HG03378 (cell line): ENCODE results near the gene ME3.

Experiments used
- ATAC-seq: cut with Tn5 transposase; IDR thresholded peaks from one replicate; pipeline ENCODE4 v1.9.1; 2021; ENCODE audit warnings: mild to moderate bottlenecking, moderate library complexity; ENCODE audit not compliant: unreplicated experiment

ME3 gene

GRCh38 chr11:86497310-86497709 is 175.1 kb downstream of the ME3 start:
- ATAC-seq = no peak

- no peak for ATAC-seq
These were observed 177.1 kb downstream of the ME3 start for GRCh38 chr11:86495351-86495750.

GRCh38 chr11:86492370-86493010 is 179.9 kb downstream of the ME3 start:
- no peak for ATAC-seq

DNA sequence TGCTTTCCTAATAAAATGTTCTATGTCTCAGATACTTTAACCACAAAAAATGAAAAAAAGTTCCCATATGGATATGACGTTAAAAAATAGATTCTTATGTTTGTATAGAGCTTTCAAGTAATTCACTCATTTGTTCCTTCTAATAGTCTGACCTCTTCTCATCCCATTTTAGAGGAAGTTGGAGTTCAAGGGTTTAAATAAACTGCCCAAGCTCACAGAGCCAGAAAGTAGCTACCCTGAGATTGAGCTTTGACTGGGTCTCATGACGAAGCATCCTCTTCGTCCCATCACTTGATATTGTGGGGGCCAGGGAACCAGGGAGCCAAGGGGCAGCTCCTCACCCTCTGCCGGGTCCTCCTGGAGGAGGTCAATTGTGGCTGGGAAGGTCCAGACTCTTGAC is 181.4 kb downstream of the ME3 start:
- no peak for ATAC-seq

DNA sequence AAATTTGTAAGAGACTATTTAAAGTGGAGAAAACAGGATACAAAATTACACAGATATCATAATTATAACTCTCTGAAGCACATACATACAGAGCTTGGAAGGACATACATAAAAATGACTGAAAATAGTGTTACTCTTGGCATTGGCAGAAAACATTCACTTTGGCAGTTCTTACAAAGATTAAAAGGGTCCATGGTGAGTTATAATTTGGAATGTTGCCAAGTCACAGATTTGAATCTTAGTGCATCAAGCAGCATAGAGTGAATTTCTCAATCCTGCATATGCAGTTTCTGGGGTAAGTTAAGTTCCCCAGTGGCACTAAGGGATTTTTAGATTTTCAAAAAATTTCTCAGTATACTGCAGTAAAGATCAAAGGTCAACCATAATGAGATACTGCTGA is 181.8 kb downstream of the ME3 start:
- ATAC-seq = no peak

DNA sequence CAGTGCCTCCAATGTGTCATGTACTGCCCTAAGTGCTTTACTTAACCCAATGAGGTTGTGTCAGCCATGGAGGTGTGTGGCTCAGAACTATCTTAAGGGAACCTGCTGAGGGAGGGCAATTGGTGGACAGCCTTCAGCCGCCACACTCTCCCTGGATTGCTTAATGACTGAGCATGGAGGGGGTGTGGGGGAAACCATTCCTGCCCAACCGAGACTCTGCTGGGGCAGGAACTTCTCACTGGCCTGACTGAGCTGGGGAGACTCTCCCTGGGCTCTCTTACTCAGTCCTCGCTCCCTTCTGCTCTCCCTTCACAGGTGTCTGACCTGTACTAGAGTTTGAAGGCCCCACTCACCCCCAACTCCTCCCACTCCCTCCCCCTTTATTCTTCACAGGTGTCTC is 183.0 kb downstream of the ME3 start:
- no peak for ATAC-seq

DNA sequence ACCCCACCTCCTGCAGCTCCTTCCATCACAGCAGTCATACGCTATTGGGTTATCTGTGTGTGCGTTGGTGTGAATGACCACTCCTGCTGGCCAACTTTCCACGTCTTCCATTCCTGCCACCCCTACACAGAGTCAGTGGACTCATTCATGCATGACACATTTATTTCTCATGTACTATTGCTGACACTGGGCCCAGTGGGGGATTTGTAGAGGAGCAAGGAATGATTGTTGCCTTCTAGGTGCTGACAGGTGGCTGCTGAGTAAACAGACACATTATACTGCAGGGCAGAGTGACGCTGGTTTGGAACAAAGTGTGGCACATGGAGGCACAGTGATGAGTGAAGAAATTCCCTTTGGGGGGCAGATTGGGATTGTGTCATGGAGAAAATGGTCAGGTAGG is 183.9 kb downstream of the ME3 start:
- no peak for ATAC-seq

- ATAC-seq = no peak
These were observed 184.7 kb downstream of the ME3 start for GRCh38 chr11:86487671-86488070.

- ATAC-seq = peak; percentile 71
These were observed 186.0 kb downstream of the ME3 start for GRCh38 chr11:86486261-86487030.

GRCh38 chr11:86484795-86485166 is 187.6 kb downstream of the ME3 start:
- no peak for ATAC-seq

- no peak for ATAC-seq
These were observed 188.2 kb downstream of the ME3 start for GRCh38 chr11:86483940-86484794.

- ATAC-seq = no peak
These were observed 188.8 kb downstream of the ME3 start for GRCh38 chr11:86483610-86483939.

- no peak for ATAC-seq
These were observed 189.7 kb downstream of the ME3 start for GRCh38 chr11:86482692-86483091.

DNA sequence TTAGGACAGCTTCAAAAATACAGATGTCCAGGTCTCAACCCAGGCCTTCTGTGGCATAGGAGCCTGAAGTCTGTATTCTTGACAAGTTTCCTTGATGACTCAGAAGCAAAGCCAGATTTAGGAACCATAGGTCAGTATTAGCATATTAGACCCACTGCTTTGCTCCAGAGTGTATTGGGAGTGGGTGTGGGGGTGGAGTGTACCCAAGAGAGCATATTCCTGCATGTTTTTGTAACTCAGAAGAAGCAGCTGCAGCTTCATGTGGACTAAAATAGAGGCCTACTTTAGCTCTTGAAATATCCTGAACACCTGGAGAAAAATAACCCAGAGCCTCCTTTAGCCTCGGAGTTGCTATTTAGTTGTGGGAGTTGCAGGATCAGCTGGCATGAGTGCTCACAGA is 191.0 kb downstream of the ME3 start:
- no peak for ATAC-seq

DNA sequence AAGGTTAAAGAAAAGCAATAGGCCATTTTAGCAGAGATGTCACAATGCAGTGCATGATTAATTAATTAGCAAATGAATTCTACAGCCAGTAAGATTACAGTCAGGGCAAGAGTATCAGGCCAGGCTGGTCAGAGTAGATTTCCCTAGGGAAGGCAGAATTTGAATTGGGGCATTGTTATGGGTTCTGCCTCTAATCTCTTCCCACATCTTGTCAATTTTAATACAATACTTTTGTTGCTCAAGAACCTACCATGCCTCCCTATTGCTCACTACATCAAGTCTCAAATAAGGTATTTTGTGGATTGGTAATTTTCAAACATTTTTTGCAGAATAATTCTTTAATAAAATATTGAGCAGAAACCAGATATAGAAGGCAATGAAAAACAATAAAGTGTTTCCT is 194.1 kb downstream of the ME3 start:
- ATAC-seq = no peak

- ATAC-seq = no peak
These were observed 194.8 kb downstream of the ME3 start for GRCh38 chr11:86477495-86478155.

- no peak for ATAC-seq
These were observed 196.1 kb downstream of the ME3 start for GRCh38 chr11:86476109-86476861.

GRCh38 chr11:86475027-86475426 is 197.4 kb downstream of the ME3 start:
- no peak for ATAC-seq

DNA sequence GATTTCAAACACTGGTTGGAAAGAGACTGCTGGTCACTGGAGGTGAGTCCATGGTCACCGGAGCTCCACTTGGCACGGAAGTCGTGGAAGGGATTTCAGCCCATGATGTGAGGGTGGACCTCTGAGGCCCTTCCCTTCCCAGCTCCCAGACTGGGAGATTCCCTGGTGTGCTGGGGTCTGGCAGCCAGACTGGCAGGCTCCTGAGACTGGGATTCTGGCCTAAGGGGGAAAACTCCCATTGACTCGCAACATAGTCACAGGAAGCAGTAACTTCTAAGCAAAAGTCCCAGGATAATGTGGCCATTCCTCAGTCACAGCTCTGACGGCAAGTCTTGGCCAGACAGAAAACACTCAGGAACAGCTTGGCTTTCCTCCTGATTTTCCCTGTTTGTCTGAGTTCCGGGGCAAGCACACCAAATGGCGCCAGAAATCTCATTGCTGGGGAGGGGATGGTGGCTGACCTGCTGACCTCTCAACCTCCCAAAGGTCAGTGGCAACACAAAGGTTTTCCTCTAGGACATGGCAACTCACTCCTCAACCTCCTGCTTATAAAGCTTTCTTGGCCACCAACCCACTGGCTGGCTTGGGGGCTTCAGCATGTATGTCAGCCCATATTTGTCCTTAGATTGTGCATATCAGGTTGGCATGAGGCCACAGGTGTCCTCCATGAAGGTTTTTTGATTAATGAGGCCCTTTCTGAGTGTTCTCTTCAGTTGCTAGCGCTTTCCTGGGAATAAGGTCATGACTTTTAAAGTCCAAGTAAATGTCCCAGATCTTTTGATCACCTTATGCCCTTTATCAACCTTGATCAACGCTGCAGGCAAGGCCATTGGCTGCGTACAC is 198.2 kb downstream of the ME3 start:
- no peak for ATAC-seq
